Measurements from ENCODE around the gene BICD1. TPM values are rescaled to one million over a fixed set of nuclear protein-coding genes. Genes with fewer than 3 reads are reported as not detected.

The BICD1 gene
- polyA plus RNA-seq, 4 donors = 0.45 to 17.0 (median 4.3) TPM

GRCh38 chr12:32155041-32155440 is 48.4 kb downstream of the BICD1 start:
- H3K36me3 ChIP-seq (ENCODE audit: control insufficient read depth in 3 of 3, insufficient read depth in 2 of 3, low read depth in 1 of 3, low read length in 3 of 3) = peaks cover 0 to 3% (median 0%) of the 10 kb centered on the region in 3 donors
- FAIRE-seq = no peak

GRCh38 chr12:32155961-32156529 is 49.4 kb downstream of the BICD1 start:
- H3K27me3 ChIP-seq (ENCODE audit: control insufficient read depth in 3 of 3, insufficient read depth in 3 of 3, low read length in 3 of 3) = no peaks in the 10 kb centered on the region
- H3K4me3 ChIP-seq (ENCODE audit: low read depth in 1 of 3, low read length in 3 of 3) = no peak overlapping the region
- 57 to 76% (median 75%) methylated on average over 4 of the region's 4 CpGs for WGBS, 3 donors
- H3K4me1 ChIP-seq (ENCODE audit: control insufficient read depth in 3 of 3, insufficient read depth in 2 of 3, low read depth in 1 of 3, low read length in 2 of 3) = no peaks in the 10 kb centered on the region
- no peaks in the 10 kb centered on the region for H3K9me3 ChIP-seq (ENCODE audit: control insufficient read depth in 2 of 2, insufficient read depth in 1 of 2, low read depth in 1 of 2, low read length in 1 of 2)
- no peak for FAIRE-seq
- no peak overlapping the region for H3K27ac ChIP-seq (ENCODE audit: low read depth in 1 of 3, low read length in 2 of 3)
- H3K36me3 ChIP-seq (ENCODE audit: control insufficient read depth in 3 of 3, insufficient read depth in 2 of 3, low read depth in 1 of 3, low read length in 3 of 3) = peaks cover 0 to 3% (median 0%) of the 10 kb centered on the region in 3 donors
- no peak for DNase-seq

More at GRCh38 chr12:32155041-32155440, 48.4 kb downstream of the BICD1 start:
- Histone ChIP-seq H3K27me3 (ENCODE audit: control insufficient read depth in 3 of 3, insufficient read depth in 3 of 3, low read length in 3 of 3) (no peaks in the 10 kb centered on the region), H3K4me1 (ENCODE audit: control insufficient read depth in 3 of 3, insufficient read depth in 2 of 3, low read depth in 1 of 3, low read length in 2 of 3) (no peaks in the 10 kb centered on the region), H3K4me3 (ENCODE audit: low read depth in 1 of 3, low read length in 3 of 3) (no peak overlapping the region), H3K9me3 (ENCODE audit: control insufficient read depth in 2 of 2, insufficient read depth in 1 of 2, low read depth in 1 of 2, low read length in 1 of 2) (no peaks in the 10 kb centered on the region), H3K27ac (ENCODE audit: low read depth in 1 of 3, low read length in 2 of 3) (no peak overlapping the region)
- 81 to 91% (median 90%) methylated on average over 3 of the region's 3 CpGs for WGBS, 3 donors
- DNase-seq = no peak

- H3K4me1 ChIP-seq (ENCODE audit: control insufficient read depth in 3 of 3, insufficient read depth in 2 of 3, low read depth in 1 of 3, low read length in 2 of 3) = no peaks in the 10 kb centered on the region
- WGBS, 3 donors = 99 to 100% (median 100%) methylated on average over 1 of the region's 1 CpG
- no peaks in the 10 kb centered on the region for H3K27me3 ChIP-seq (ENCODE audit: control insufficient read depth in 3 of 3, insufficient read depth in 3 of 3, low read length in 3 of 3)
- DNase-seq (no peak), FAIRE-seq (no peak)
- H3K9me3 ChIP-seq (ENCODE audit: control insufficient read depth in 2 of 2, insufficient read depth in 1 of 2, low read depth in 1 of 2, low read length in 1 of 2) = no peaks in the 10 kb centered on the region
- no peaks in the 10 kb centered on the region for H3K36me3 ChIP-seq (ENCODE audit: control insufficient read depth in 3 of 3, insufficient read depth in 2 of 3, low read depth in 1 of 3, low read length in 3 of 3)
- no peak overlapping the region for H3K27ac ChIP-seq (ENCODE audit: low read depth in 1 of 3, low read length in 2 of 3)
- H3K4me3 ChIP-seq (ENCODE audit: low read depth in 1 of 3, low read length in 3 of 3) = no peak overlapping the region
Observed at GRCh38 chr12:32158525-32158924, 51.9 kb downstream of the BICD1 start.

- Histone ChIP-seq H3K27ac (ENCODE audit: low read depth in 1 of 3, low read length in 2 of 3) (no peak overlapping the region), H3K27me3 (ENCODE audit: control insufficient read depth in 3 of 3, insufficient read depth in 3 of 3, low read length in 3 of 3) (no peaks in the 10 kb centered on the region), H3K36me3 (ENCODE audit: control insufficient read depth in 3 of 3, insufficient read depth in 2 of 3, low read depth in 1 of 3, low read length in 3 of 3) (no peaks in the 10 kb centered on the region), H3K4me1 (ENCODE audit: control insufficient read depth in 3 of 3, insufficient read depth in 2 of 3, low read depth in 1 of 3, low read length in 2 of 3) (no peaks in the 10 kb centered on the region), H3K4me3 (ENCODE audit: low read depth in 1 of 3, low read length in 3 of 3) (no peak overlapping the region), H3K9me3 (ENCODE audit: control insufficient read depth in 2 of 2, insufficient read depth in 1 of 2, low read depth in 1 of 2, low read length in 1 of 2) (no peaks in the 10 kb centered on the region)
- FAIRE-seq (no peak), DNase-seq (no peak)
- WGBS, 3 donors = 97 to 99% (median 98%) methylated on average over 6 of the region's 6 CpGs
Observed at GRCh38 chr12:32159381-32159780, 52.7 kb downstream of the BICD1 start.

GRCh38 chr12:32159925-32160324 is 53.3 kb downstream of the BICD1 start:
- Histone ChIP-seq H3K27ac (ENCODE audit: low read depth in 1 of 3, low read length in 2 of 3) (no peak overlapping the region), H3K4me1 (ENCODE audit: control insufficient read depth in 3 of 3, insufficient read depth in 2 of 3, low read depth in 1 of 3, low read length in 2 of 3) (no peaks in the 10 kb centered on the region), H3K9me3 (ENCODE audit: control insufficient read depth in 2 of 2, insufficient read depth in 1 of 2, low read depth in 1 of 2, low read length in 1 of 2) (no peaks in the 10 kb centered on the region), H3K4me3 (ENCODE audit: low read depth in 1 of 3, low read length in 3 of 3) (no peak overlapping the region), H3K36me3 (ENCODE audit: control insufficient read depth in 3 of 3, insufficient read depth in 2 of 3, low read depth in 1 of 3, low read length in 3 of 3) (no peaks in the 10 kb centered on the region), H3K27me3 (ENCODE audit: control insufficient read depth in 3 of 3, insufficient read depth in 3 of 3, low read length in 3 of 3) (no peaks in the 10 kb centered on the region)
- DNase-seq = no peak
- no peak for FAIRE-seq
- WGBS, 3 donors = 79 to 95% (median 95%) methylated on average over 3 of the region's 3 CpGs

GRCh38 chr12:32161058-32161457 is 54.4 kb downstream of the BICD1 start:
- 87 to 94% (median 89%) methylated on average over 5 of the region's 5 CpGs for WGBS, 3 donors
- no peaks in the 10 kb centered on the region for H3K9me3 ChIP-seq (ENCODE audit: control insufficient read depth in 2 of 2, insufficient read depth in 1 of 2, low read depth in 1 of 2, low read length in 1 of 2)
- H3K27ac ChIP-seq (ENCODE audit: low read depth in 1 of 3, low read length in 2 of 3) = no peak overlapping the region
- no peaks in the 10 kb centered on the region for H3K4me1 ChIP-seq (ENCODE audit: control insufficient read depth in 3 of 3, insufficient read depth in 2 of 3, low read depth in 1 of 3, low read length in 2 of 3)
- FAIRE-seq (no peak), DNase-seq (no peak)
- no peak overlapping the region for H3K4me3 ChIP-seq (ENCODE audit: low read depth in 1 of 3, low read length in 3 of 3)
- no peaks in the 10 kb centered on the region for H3K36me3 ChIP-seq (ENCODE audit: control insufficient read depth in 3 of 3, insufficient read depth in 2 of 3, low read depth in 1 of 3, low read length in 3 of 3)
- no peaks in the 10 kb centered on the region for H3K27me3 ChIP-seq (ENCODE audit: control insufficient read depth in 3 of 3, insufficient read depth in 3 of 3, low read length in 3 of 3)

GRCh38 chr12:32163596-32163995 is 56.9 kb downstream of the BICD1 start:
- WGBS, 3 donors = 98 to 99% (median 99%) methylated on average over 2 of the region's 2 CpGs
- DNase-seq (no peak), FAIRE-seq (no peak)
- Histone ChIP-seq H3K9me3 (ENCODE audit: control insufficient read depth in 2 of 2, insufficient read depth in 1 of 2, low read depth in 1 of 2, low read length in 1 of 2) (peaks cover 0 to 6% of the 10 kb centered on the region in 2 donors), H3K4me3 (ENCODE audit: low read depth in 1 of 3, low read length in 3 of 3) (no peak overlapping the region), H3K36me3 (ENCODE audit: control insufficient read depth in 3 of 3, insufficient read depth in 2 of 3, low read depth in 1 of 3, low read length in 3 of 3) (no peaks in the 10 kb centered on the region), H3K4me1 (ENCODE audit: control insufficient read depth in 3 of 3, insufficient read depth in 2 of 3, low read depth in 1 of 3, low read length in 2 of 3) (no peaks in the 10 kb centered on the region), H3K27me3 (ENCODE audit: control insufficient read depth in 3 of 3, insufficient read depth in 3 of 3, low read length in 3 of 3) (no peaks in the 10 kb centered on the region), H3K27ac (ENCODE audit: low read depth in 1 of 3, low read length in 2 of 3) (no peak overlapping the region)

GRCh38 chr12:32166510-32166909 is 59.9 kb downstream of the BICD1 start:
- WGBS, 3 donors = 99 to 100% (median 100%) methylated on average over 4 of the region's 4 CpGs
- no peaks in the 10 kb centered on the region for H3K36me3 ChIP-seq (ENCODE audit: control insufficient read depth in 3 of 3, insufficient read depth in 2 of 3, low read depth in 1 of 3, low read length in 3 of 3)
- no peak for FAIRE-seq
- DNase-seq = no peak
- no peaks in the 10 kb centered on the region for H3K27me3 ChIP-seq (ENCODE audit: control insufficient read depth in 3 of 3, insufficient read depth in 3 of 3, low read length in 3 of 3)
- H3K27ac ChIP-seq (ENCODE audit: low read depth in 1 of 3, low read length in 2 of 3) = no peak overlapping the region
- H3K9me3 ChIP-seq (ENCODE audit: control insufficient read depth in 2 of 2, insufficient read depth in 1 of 2, low read depth in 1 of 2, low read length in 1 of 2) = peaks cover 0 to 6% of the 10 kb centered on the region in 2 donors
- no peaks in the 10 kb centered on the region for H3K4me1 ChIP-seq (ENCODE audit: control insufficient read depth in 3 of 3, insufficient read depth in 2 of 3, low read depth in 1 of 3, low read length in 2 of 3)
- no peak overlapping the region for H3K4me3 ChIP-seq (ENCODE audit: low read depth in 1 of 3, low read length in 3 of 3)

GRCh38 chr12:32170437-32170998 is 63.9 kb downstream of the BICD1 start:
- Histone ChIP-seq H3K27me3 (ENCODE audit: control insufficient read depth in 3 of 3, insufficient read depth in 3 of 3, low read length in 3 of 3) (no peaks in the 10 kb centered on the region), H3K4me1 (ENCODE audit: control insufficient read depth in 3 of 3, insufficient read depth in 2 of 3, low read depth in 1 of 3, low read length in 2 of 3) (no peaks in the 10 kb centered on the region), H3K27ac (ENCODE audit: low read depth in 1 of 3, low read length in 2 of 3) (no peak overlapping the region), H3K4me3 (ENCODE audit: low read depth in 1 of 3, low read length in 3 of 3) (no peak overlapping the region), H3K9me3 (ENCODE audit: control insufficient read depth in 2 of 2, insufficient read depth in 1 of 2, low read depth in 1 of 2, low read length in 1 of 2) (peaks cover 0 to 6% of the 10 kb centered on the region in 2 donors), H3K36me3 (ENCODE audit: control insufficient read depth in 3 of 3, insufficient read depth in 2 of 3, low read depth in 1 of 3, low read length in 3 of 3) (no peaks in the 10 kb centered on the region)
- 90 to 92% (median 91%) methylated on average over 6 of the region's 6 CpGs for WGBS, 3 donors
- no peak for FAIRE-seq
- no peak for DNase-seq
